GM19239 (cell line): ENCODE results near the gene LAG3.

ENCODE experiments used
- DNase-seq: peaks from one replicate; pipeline ENCODE4 v3.0.0; 2011; ENCODE audit warnings: low spot score; ENCODE audit not compliant: insufficient read length
- FAIRE-seq: peaks from 2 replicates; lab custom pipeline; 2011; peaks lifted over from hg19 to GRCh38; lab: Jason Lieb, UNC

The LAG3 gene

GRCh38 chr12:6786416-6787094 is 14.2 kb downstream of the LAG3 start:
- DNase-seq = no peak
- FAIRE-seq = no peak

- FAIRE-seq = no peak
- DNase-seq = no peak
These were observed 15.0 kb downstream of the LAG3 start for GRCh38 chr12:6787309-6787708.

- no peak for DNase-seq
- FAIRE-seq = no peak
These were observed 16.9 kb downstream of the LAG3 start, which contains the start of gene CD4 for GRCh38 chr12:6788972-6789924. CD4 (plus strand) TSS chr12:6789528; CDS start chr12:6800139, 10,611 bp downstream.

GRCh38 chr12:6790496-6791150 is 18.3 kb downstream of the LAG3 start:
- DNase-seq (no peak), FAIRE-seq (no peak)

GRCh38 chr12:6791931-6792520 is 19.7 kb downstream of the LAG3 start:
- DNase-seq (no peak), FAIRE-seq (no peak)

GRCh38 chr12:6792522-6793201 is 20.3 kb downstream of the LAG3 start:
- DNase-seq (no peak), FAIRE-seq (peak; percentile 18)

GRCh38 chr12:6795088-6795487 is 22.8 kb downstream of the LAG3 start:
- DNase-seq (no peak), FAIRE-seq (no peak)

GRCh38 chr12:6796576-6796975 is 24.3 kb downstream of the LAG3 start:
- DNase-seq (no peak), FAIRE-seq (no peak)

GRCh38 chr12:6799147-6799546 is 26.8 kb downstream of the LAG3 start:
- DNase-seq (no peak), FAIRE-seq (no peak)

GRCh38 chr12:6807170-6807569 is 34.9 kb downstream of the LAG3 start:
- DNase-seq (no peak), FAIRE-seq (no peak)

- DNase-seq (no peak), FAIRE-seq (no peak)
These were observed 36.7 kb downstream of the LAG3 start for GRCh38 chr12:6809056-6809455.

- FAIRE-seq = no peak
- DNase-seq = no peak
These were observed 38.4 kb downstream of the LAG3 start for GRCh38 chr12:6810758-6811157.

- FAIRE-seq (no peak), DNase-seq (no peak)
These were observed 41.0 kb downstream of the LAG3 start for GRCh38 chr12:6813363-6813762.

- FAIRE-seq = no peak
- DNase-seq = no peak
These were observed 44.3 kb downstream of the LAG3 start for GRCh38 chr12:6816598-6816997.

GRCh38 chr12:6817098-6817497 is 44.8 kb downstream of the LAG3 start:
- DNase-seq = no peak
- FAIRE-seq = no peak

GRCh38 chr12:6817662-6818157 is 45.4 kb downstream of the LAG3 start:
- no peak for FAIRE-seq
- DNase-seq = no peak

GRCh38 chr12:6818222-6818621 is 45.9 kb downstream of the LAG3 start:
- no peak for DNase-seq
- FAIRE-seq = no peak

GRCh38 chr12:6818645-6819044 is 46.3 kb downstream of the LAG3 start:
- no peak for FAIRE-seq
- no peak for DNase-seq

- no peak for FAIRE-seq
- DNase-seq = no peak
These were observed 47.0 kb downstream of the LAG3 start for GRCh38 chr12:6819106-6820030.
